B cell (primary cell): Measurements from ENCODE around the gene ZBTB11. TPM values are rescaled to one million over a fixed set of nuclear protein-coding genes. Genes with fewer than 3 reads are reported as not detected.
"Not testable (repeated sequence)": the region's sequence is repeated elsewhere in the genome, so short reads cannot be mapped to it uniquely, and the experiment has no call there.

Experiments
- ATAC-seq: fragments of 200-7000 bp; cut with Tn5 transposase; one replicate; pipeline ENCODE4 v1.10.0; 2021; ENCODE audit warnings: low read depth, mild to moderate bottlenecking, moderate number of reproducible peaks, moderate library complexity
- CTCF ChIA-PET: fragments of 350-600 bp; sonication (Branson Sonifier 250); formaldehyde crosslinking; loops from one replicate; lab custom pipeline; 2021; ENCODE audit warnings: antibody characterized with exemption, inconsistent platforms; lab: Charles Lee
- POLR2A ChIA-PET: fragments of 350-600 bp; sonication (Branson Sonifier 250); formaldehyde crosslinking; loops from one replicate; lab custom pipeline; 2021; ENCODE audit warnings: antibody characterized with exemption; lab: Charles Lee
- DNase-seq: peaks from one replicate; pipeline ENCODE4 v3.0.0; 2013
- H2AFZ ChIP-seq: 2 replicates; pipeline ENCODE4 v1.6.1; 2012; ENCODE audit warnings: mild to moderate bottlenecking, low read depth, low read length; ENCODE audit not compliant: insufficient read depth, poor library complexity, severe bottlenecking
- H3K27ac ChIP-seq, 2 donors: 1 replicate in 1 of 2; 2 replicates in 1 of 2; pipeline ENCODE4 v1.5.1; 2012 to 2013; ENCODE audit warnings: low read length in 2 of 2, mild to moderate bottlenecking in 2 of 2, moderate library complexity in 1 of 2
- H3K27me3 ChIP-seq, 4 experiments: fragments of 200-600 bp in 1 of 4; sonication (generic) in 1 of 4; replicated peaks in 1 of 4; 1 replicate in 2 of 4; 2 replicates in 2 of 4; pipeline versions ENCODE4 v1.6.1 to v1.7.0; 2013 to 2016; ENCODE audit warnings: low read length in 3 of 4, mild to moderate bottlenecking in 2 of 4, mixed read lengths in 1 of 4, moderate library complexity in 1 of 4; ENCODE audit not compliant: insufficient read depth in 4 of 4, control insufficient read depth in 3 of 4; ENCODE audit errors: control extremely low read depth in 1 of 4
- H3K36me3 ChIP-seq, 2 experiments: replicated peaks in 1 of 2; 1 replicate in 1 of 2; 2 replicates in 1 of 2; pipeline versions ENCODE4 v1.6.1 to v1.7.1; 2013; ENCODE audit warnings: low read length in 1 of 2; ENCODE audit not compliant: insufficient read depth in 2 of 2, control insufficient read depth in 1 of 2; ENCODE audit errors: control extremely low read depth in 1 of 2, extremely low read depth in 1 of 2
- H3K4me1 ChIP-seq, 2 donors: fragments of 200-600 bp in 1 of 2; sonication (generic) in 1 of 2; 1 replicate in 1 of 2; 2 replicates in 1 of 2; pipeline versions ENCODE4 v1.5.1 to v1.6.1; 2013 to 2017; ENCODE audit warnings: low read length in 2 of 2; ENCODE audit not compliant: control insufficient read depth in 2 of 2, insufficient read depth in 2 of 2
- H3K4me2 ChIP-seq: replicated peaks from 2 replicates; pipeline ENCODE3; 2012; ENCODE audit warnings: mild to moderate bottlenecking, low read depth, low read length; ENCODE audit not compliant: poor library complexity, severe bottlenecking
- H3K4me3 ChIP-seq, 5 experiments: fragments of 200-600 bp in 1 of 5; sonication (generic) in 1 of 5; 1 replicate in 3 of 5; 2 replicates in 2 of 5; pipeline versions ENCODE4 v1.5.1 to v1.7.0; 2011 to 2016; ENCODE audit warnings: low read length in 4 of 5, mild to moderate bottlenecking in 4 of 5, low read depth in 2 of 5, control low read depth in 1 of 5, moderate library complexity in 1 of 5; ENCODE audit not compliant: insufficient read depth in 1 of 5; ENCODE audit errors: control extremely low read depth in 1 of 5, extremely low read depth in 1 of 5
- H3K79me2 ChIP-seq: fragments of 200-600 bp; sonication (generic); one replicate; pipeline ENCODE4 v1.6.0; 2016; ENCODE audit warnings: low read length; ENCODE audit not compliant: control insufficient read depth, insufficient read depth
- H3K9ac ChIP-seq: fragments of 200-600 bp; sonication (generic); 2 replicates; pipeline ENCODE4 v1.6.1; 2017; ENCODE audit warnings: mild to moderate bottlenecking, low read length, moderate library complexity
- H3K9me3 ChIP-seq, 3 donors: one replicate each; pipeline versions ENCODE4 v1.6.1 to v1.7.1; 2013; ENCODE audit warnings: low read length in 2 of 3; ENCODE audit not compliant: control insufficient read depth in 2 of 3, insufficient read depth in 1 of 3; ENCODE audit errors: control extremely low read depth in 1 of 3
- H4K20me1 ChIP-seq: 2 replicates; pipeline ENCODE4 v1.6.0; 2012; ENCODE audit warnings: mild to moderate bottlenecking, low read length; ENCODE audit not compliant: insufficient read depth, control insufficient read depth, poor library complexity, severe bottlenecking
- H3K27ac Mint-ChIP-seq: one replicate; pipeline ENCODE4 v1.8.0; 2021; ENCODE audit warnings: mixed read lengths
- H3K27me3 Mint-ChIP-seq: one replicate; pipeline ENCODE4 v1.8.0; 2021; ENCODE audit warnings: mixed read lengths
- H3K4me1 Mint-ChIP-seq: one replicate; pipeline ENCODE4 v1.8.0; 2021; ENCODE audit warnings: mixed read lengths
- H3K4me3 Mint-ChIP-seq: one replicate; pipeline ENCODE4 v1.8.0; 2021; ENCODE audit warnings: mixed read lengths
- H3K9me3 Mint-ChIP-seq: one replicate; pipeline ENCODE4 v1.8.0; 2022; ENCODE audit warnings: mixed read lengths; ENCODE audit not compliant: insufficient read depth
- EZH2 ChIP-seq: IDR thresholded peaks from 2 replicates; pipeline ENCODE4 v1.6.1; 2012; ENCODE audit warnings: borderline replicate concordance, low read depth, mild to moderate bottlenecking, moderate library complexity, low read length; ENCODE audit not compliant: insufficient read depth, poor library complexity, severe bottlenecking
- WGBS: methylation state at CpG from one replicate; pipeline ENCODE4 v1.1.5; 2013; ENCODE audit warnings: missing lambda C conversion rate; ENCODE audit not compliant: insufficient coverage; 5-methylcytosine and 5-hydroxymethylcytosine counted together
- intact Hi-C: fragments of 100-400 bp; cut with micrococcal nuclease; formaldehyde crosslinking; loops from one replicate; pipeline ENCODE4 v1.10.0; 2022
- polyA plus RNA-seq: library from polyadenylated mRNA; depleted of rRNA; stranded (reverse); fragments of >200 nt; gene quantifications from 2 replicates; pipeline ENCODE4 v1.2.3, GENCODE V29; 2012
- total RNA-seq, 2 donors: library from RNA; stranded (reverse); fragments of 120-200 nt in 1 of 2; gene quantifications; 1 replicate in 1 of 2; 2 replicates in 1 of 2; pipeline versions ENCODE4 v1.2.3 to v1.2.4, GENCODE V29; 2013 to 2022
- TF ChIP-seq, protein P1 (sequence below): fragments of 200-600 bp; IDR thresholded peaks from one replicate; pipeline ENCODE4 v1.8.0; 2022; ENCODE audit warnings: antibody characterized with exemption, mild to moderate bottlenecking

The ZBTB11 gene
- total and polyA plus RNA-seq, 2 donors (not counting 1 experiment from before 2014, with no cell fraction given): 16.3 to 42.6 TPM

- Mint-ChIP-seq H3K9me3 (no peaks in the 10 kb centered on the region), H3K4me3 (no peak overlapping the region), H3K27me3 (no peaks in the 10 kb centered on the region), H3K4me1 (peaks cover 4% of the 10 kb centered on the region), H3K27ac (no peak overlapping the region)
- intact Hi-C loops: loop anchor here (1.0 to 2.0 kb wide), 2 partner anchors 83 to 107 kb away; partner anchors contain the start of gene NXPE3
- Histone ChIP-seq H3K4me2 (no peak overlapping the region), H3K4me1 (no peaks in the 10 kb centered on the region), H3K27ac (no peak overlapping the region), H3K9ac (no peak overlapping the region), H3K9me3 (no peaks in the 10 kb centered on the region), H2AFZ (no peak overlapping the region), H3K79me2 (no peaks in the 10 kb centered on the region), H3K27me3 (no peaks in the 10 kb centered on the region), H3K36me3 (no peaks in the 10 kb centered on the region), H4K20me1 (no peaks in the 10 kb centered on the region), H3K4me3 (no peak overlapping the region)
- TF ChIP-seq, protein P1, sequence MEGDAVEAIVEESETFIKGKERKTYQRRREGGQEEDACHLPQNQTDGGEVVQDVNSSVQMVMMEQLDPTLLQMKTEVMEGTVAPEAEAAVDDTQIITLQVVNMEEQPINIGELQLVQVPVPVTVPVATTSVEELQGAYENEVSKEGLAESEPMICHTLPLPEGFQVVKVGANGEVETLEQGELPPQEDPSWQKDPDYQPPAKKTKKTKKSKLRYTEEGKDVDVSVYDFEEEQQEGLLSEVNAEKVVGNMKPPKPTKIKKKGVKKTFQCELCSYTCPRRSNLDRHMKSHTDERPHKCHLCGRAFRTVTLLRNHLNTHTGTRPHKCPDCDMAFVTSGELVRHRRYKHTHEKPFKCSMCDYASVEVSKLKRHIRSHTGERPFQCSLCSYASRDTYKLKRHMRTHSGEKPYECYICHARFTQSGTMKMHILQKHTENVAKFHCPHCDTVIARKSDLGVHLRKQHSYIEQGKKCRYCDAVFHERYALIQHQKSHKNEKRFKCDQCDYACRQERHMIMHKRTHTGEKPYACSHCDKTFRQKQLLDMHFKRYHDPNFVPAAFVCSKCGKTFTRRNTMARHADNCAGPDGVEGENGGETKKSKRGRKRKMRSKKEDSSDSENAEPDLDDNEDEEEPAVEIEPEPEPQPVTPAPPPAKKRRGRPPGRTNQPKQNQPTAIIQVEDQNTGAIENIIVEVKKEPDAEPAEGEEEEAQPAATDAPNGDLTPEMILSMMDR: peak; percentile 86
- TF ChIP-seq EZH2: no peak
- POLR2A ChIA-PET: no interaction called here
- ATAC-seq (no peak), DNase-seq (peak; percentile 76)
- 3% methylated on average over 3 of the region's 10 CpGs for WGBS
- CTCF ChIA-PET: interaction anchor here (0.6 to 2.5 kb wide), 6 partner anchors 10 to 1606 kb away, joined by 3 to 12 read pairs (median 4); partner anchors contain the start of gene RPL24
These were observed 18.9 kb upstream of the ZBTB11 start for GRCh38 chr3:101695779-101696372.

DNA sequence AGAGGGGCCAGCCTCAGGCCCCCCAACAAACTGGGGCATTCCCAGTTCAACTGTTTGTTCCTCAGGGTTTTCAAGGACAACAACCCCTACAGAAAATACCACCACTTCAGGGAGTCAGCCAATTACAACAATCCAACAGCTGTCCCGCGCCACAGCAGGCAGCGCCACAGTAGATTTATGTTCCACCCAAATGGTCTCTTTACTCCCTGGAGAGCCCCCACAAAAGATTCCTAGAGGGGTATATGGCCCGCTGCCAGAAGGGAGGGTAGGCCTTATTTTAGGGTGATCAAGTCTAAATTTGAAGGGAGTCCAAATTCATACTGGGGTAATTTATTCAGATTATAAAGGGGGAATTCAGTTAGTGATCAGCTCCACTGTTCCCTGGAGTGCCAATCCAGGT is 17.9 kb upstream of the ZBTB11 start:
- H4K20me1 ChIP-seq, H3K4me3 Mint-ChIP-seq, H3K27ac Mint-ChIP-seq, H3K79me2 ChIP-seq, H3K27me3 ChIP-seq, H3K27me3 Mint-ChIP-seq, H3K9me3 Mint-ChIP-seq, H2AFZ ChIP-seq, H3K4me1 ChIP-seq, ATAC-seq, POLR2A ChIA-PET, H3K36me3 ChIP-seq, H3K4me3 ChIP-seq, DNase-seq, H3K4me2 ChIP-seq, H3K4me1 Mint-ChIP-seq, H3K9me3 ChIP-seq, H3K9ac ChIP-seq, H3K27ac ChIP-seq: not testable (repeated sequence)
- intact Hi-C loops: loop anchor here (1.0 to 2.0 kb wide), 2 partner anchors 84 to 108 kb away; partner anchors contain the start of gene NXPE3
- CTCF ChIA-PET: interaction anchor here (1.7 to 2.5 kb wide), 2 partner anchors 108 to 530 kb away, joined by 8 to 12 read pairs; no protein-coding TSS in a partner anchor
- no CpG with 5 or more reads among the region's 4 CpGs for WGBS
